OCI-LY3 (cell line): Measurements from ENCODE around the gene TIRAP.

Source experiments
- CTCF ChIP-seq: fragments of 200-600, 300-600 bp; sonication (generic); IDR thresholded peaks from 2 replicates; pipeline ENCODE4 v1.5.1; 2014; ENCODE audit warnings: antibody characterized with exemption, low read length, low read depth
- EZH2phosphoT487 ChIP-seq: fragments of 200-600 bp; shearing (Covaris generic); IDR thresholded peaks from 2 replicates; pipeline ENCODE4 v1.6.1; 2018; ENCODE audit warnings: antibody characterized with exemption, mixed run types, low read depth

GRCh38 chr11:126281245-126281644, 1.6 kb upstream of the TIRAP start:
- no peak for TF ChIP-seq CTCF
- no peak for TF ChIP-seq EZH2phosphoT487
